HG02840 (cell line): ENCODE results near the gene MAN2C1.
"Not testable (repeated sequence)": the region's sequence is repeated elsewhere in the genome, so short reads cannot be mapped to it uniquely, and the experiment has no call there.

ENCODE experiments used
- ATAC-seq: cut with Tn5 transposase; IDR thresholded peaks from one replicate; pipeline ENCODE4 v1.9.1; 2021; ENCODE audit warnings: mild to moderate bottlenecking, moderate library complexity, moderate number of reproducible peaks; ENCODE audit not compliant: unreplicated experiment, low FRiP score

MAN2C1 gene

GRCh38 chr15:75314552-75315290 lies 53.7 kb downstream of the MAN2C1 start:
- no peak for ATAC-seq

DNA sequence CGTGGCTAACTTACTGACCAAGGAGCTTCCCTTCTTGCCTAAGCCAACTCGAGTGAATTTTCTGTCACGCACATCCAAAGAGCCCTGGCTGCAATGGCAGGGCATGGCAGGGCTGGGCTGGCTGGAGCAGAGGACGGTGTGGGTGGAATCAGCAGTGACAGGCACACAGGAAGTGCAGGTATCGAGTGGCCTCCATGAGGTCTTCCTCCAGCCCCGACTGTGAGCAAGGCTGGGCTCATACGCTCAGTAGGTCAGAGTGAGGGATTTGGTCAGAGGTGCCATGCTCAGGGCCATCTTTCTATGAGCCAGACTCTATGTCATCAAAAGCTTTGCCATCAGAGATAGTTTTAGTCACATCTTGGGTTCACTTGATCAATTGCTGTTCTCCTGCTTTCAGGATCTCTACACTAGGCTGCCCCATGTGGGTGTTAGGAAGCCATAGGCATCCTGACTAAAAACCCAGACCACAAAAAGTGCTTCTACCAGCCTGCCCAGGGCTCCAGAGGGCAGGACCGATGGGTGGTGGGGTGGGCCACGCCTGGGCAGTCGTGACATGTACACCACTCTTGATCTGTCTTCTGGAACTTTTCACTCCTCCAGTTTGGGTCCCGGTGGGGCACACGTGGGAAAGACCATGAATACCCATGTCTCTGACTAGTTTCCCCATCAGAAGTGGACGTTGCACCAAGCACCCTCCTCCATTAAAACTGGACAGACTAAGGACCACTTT lies 55.1 kb downstream of the MAN2C1 start:
- no peak for ATAC-seq

- not testable (repeated sequence) for ATAC-seq
Measured at GRCh38 chr15:75312548-75312947, 55.9 kb downstream of the MAN2C1 start.

DNA sequence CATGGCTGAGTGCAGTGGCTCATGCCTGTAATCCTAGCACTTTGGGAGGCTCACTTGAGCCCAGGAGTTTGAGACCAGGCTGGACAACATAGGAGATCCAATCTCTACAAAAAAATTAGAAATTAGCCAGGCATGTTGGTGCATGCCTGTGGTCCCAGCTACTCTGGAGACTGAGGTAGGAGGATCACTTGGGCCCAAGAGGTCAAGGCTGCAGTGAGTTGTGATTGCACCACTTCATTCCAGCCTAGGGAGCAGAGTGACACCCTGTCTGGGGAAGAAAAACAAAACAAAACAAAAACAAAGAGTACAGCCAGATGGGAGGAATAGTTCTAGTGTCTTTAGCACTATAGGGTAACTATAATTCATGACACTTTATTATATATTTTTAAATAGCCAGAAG lies 58.7 kb downstream of the MAN2C1 start:
- ATAC-seq = no peak

DNA sequence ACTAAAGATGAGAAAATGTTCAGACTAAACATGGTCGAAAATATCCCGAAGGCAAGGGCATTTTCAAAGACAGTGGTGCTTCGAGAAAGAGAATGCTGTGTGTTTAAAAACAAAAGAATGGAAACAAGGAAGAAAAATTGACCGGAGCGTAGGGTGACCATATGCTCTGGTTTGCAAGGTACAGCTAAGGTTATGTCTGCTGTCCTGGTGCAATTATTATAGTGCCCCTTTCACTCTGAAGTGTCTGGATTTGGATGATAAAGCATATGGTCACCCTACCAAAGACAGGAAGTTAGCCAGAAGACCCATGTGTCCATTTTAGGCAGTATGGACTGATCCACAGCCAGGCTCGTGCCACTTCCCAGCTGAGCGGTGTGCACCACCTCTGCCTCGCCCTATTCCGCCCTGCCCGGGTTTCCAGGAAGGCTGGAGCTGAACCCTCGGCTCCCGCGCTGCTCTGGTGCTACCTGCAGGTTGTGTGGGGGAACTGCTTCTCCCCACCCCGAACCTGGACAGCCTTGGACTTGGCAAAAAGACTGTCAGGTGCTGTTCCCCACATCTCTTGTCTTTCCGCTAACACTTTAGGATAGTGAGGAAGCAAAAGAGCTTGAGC lies 60.5 kb downstream of the MAN2C1 start:
- no peak for ATAC-seq

DNA sequence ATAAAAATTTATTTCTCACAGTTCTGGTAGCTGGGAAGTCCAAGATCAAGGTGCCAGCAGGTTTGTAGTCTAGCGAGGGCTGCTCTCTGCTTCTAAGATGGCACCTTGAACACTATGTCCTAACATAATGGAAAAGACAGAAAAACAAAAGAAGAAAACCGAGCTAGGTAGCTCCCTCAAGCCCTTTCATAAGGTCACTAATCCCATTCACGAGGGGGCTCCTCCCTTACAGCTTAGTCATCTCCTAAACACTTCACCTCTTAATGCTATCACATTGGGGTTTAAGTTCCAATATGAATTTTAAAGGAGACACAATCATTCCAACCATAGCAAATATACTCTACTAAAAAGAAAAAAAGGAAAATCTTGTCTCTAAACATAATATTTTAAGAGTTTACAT lies 62.2 kb downstream of the MAN2C1 start:
- no peak for ATAC-seq
